Type B pancreatic cell (in vitro differentiated cells): Measurements from ENCODE around the gene DIS3. TPM values are rescaled to one million over a fixed set of nuclear protein-coding genes. Genes with fewer than 3 reads are reported as not detected.
"Not testable (repeated sequence)": the region's sequence is repeated elsewhere in the genome, so short reads cannot be mapped to it uniquely, and the experiment has no call there.

Experiments
- DNase-seq: peaks from one replicate; pipeline ENCODE4 v3.0.0; 2021; ENCODE audit warnings: mixed read lengths; ENCODE audit not compliant: unreplicated experiment; ENCODE audit errors: extremely low spot score
- H3K27ac Mint-ChIP-seq: 2 replicates; pipeline ENCODE4 v1.8.0; 2021; ENCODE audit warnings: mild to moderate bottlenecking, mixed read lengths
- H3K27me3 Mint-ChIP-seq: 2 replicates; pipeline ENCODE4 v1.8.0; 2021; ENCODE audit warnings: mixed read lengths
- H3K36me3 Mint-ChIP-seq: 2 replicates; pipeline ENCODE4 v1.8.0; 2021; ENCODE audit warnings: mixed read lengths
- H3K4me1 Mint-ChIP-seq: one replicate; pipeline ENCODE4 v1.8.0; 2021; ENCODE audit warnings: mixed read lengths; ENCODE audit not compliant: unreplicated experiment
- H3K4me3 Mint-ChIP-seq: 2 replicates; pipeline ENCODE4 v1.8.0; 2021; ENCODE audit warnings: mild to moderate bottlenecking, mixed read lengths
- H3K9me3 Mint-ChIP-seq: 2 replicates; pipeline ENCODE4 v1.8.0; 2021; ENCODE audit warnings: mixed read lengths
- CTCF ChIP-seq: fragments of 200-600 bp; sonication (generic); conservative IDR thresholded peaks from 2 replicates; pipeline ENCODE4 v1.5.0; 2021; ENCODE audit warnings: antibody characterized with exemption, mild to moderate bottlenecking
- total RNA-seq: library from RNA; stranded (reverse); gene quantifications from 2 replicates; pipeline ENCODE4 v1.2.1, GENCODE V29; 2021; ENCODE audit warnings: low replicate concordance

Gene DIS3
- total RNA-seq, 1 donor from 2014 or later = 41.7 TPM

- H3K27me3 Mint-ChIP-seq = no peaks in the 10 kb centered on the region
- H3K4me1 Mint-ChIP-seq = no peaks in the 10 kb centered on the region
- H3K4me3 Mint-ChIP-seq = no peak overlapping the region
- H3K36me3 Mint-ChIP-seq = peaks cover 39% of the 10 kb centered on the region
- DNase-seq = no peak
- peaks cover 8% of the 10 kb centered on the region for H3K9me3 Mint-ChIP-seq
- H3K27ac Mint-ChIP-seq = no peak overlapping the region
- no peak for TF ChIP-seq CTCF
These were observed 10.9 kb upstream of the DIS3 start for GRCh38 chr13:72792640-72793039.

- H3K27ac Mint-ChIP-seq = peak overlapping the region; percentile 7
- peaks cover 37% of the 10 kb centered on the region for H3K36me3 Mint-ChIP-seq
- H3K9me3 Mint-ChIP-seq = peaks cover 4% of the 10 kb centered on the region
- H3K27me3 Mint-ChIP-seq = no peaks in the 10 kb centered on the region
- H3K4me1 Mint-ChIP-seq = peaks cover 15% of the 10 kb centered on the region
- no peak overlapping the region for H3K4me3 Mint-ChIP-seq
- DNase-seq = no peak
- TF ChIP-seq CTCF = no peak
These were observed 7.1 kb upstream of the DIS3 start for GRCh38 chr13:72788831-72789230.

GRCh38 chr13:72784679-72785078, 3.0 kb upstream of the DIS3 start:
- H3K9me3 Mint-ChIP-seq, H3K27me3 Mint-ChIP-seq, H3K27ac Mint-ChIP-seq, DNase-seq: not testable (repeated sequence)
- Mint-ChIP-seq H3K4me3 (peak overlapping the region; percentile 60), H3K36me3 (peaks cover 25% of the 10 kb centered on the region), H3K4me1 (peaks cover 29% of the 10 kb centered on the region)

- Mint-ChIP-seq H3K9me3 (no peaks in the 10 kb centered on the region), H3K4me1 (peaks cover 29% of the 10 kb centered on the region), H3K36me3 (peaks cover 25% of the 10 kb centered on the region), H3K4me3 (peak overlapping the region; percentile 100), H3K27me3 (no peaks in the 10 kb centered on the region), H3K27ac (peak overlapping the region; percentile 98)
- no peak for DNase-seq
- TF ChIP-seq CTCF = no peak
These were observed 1.0 kb upstream of the DIS3 start for GRCh38 chr13:72782717-72783116.

- peaks cover 38% of the 10 kb centered on the region for H3K36me3 Mint-ChIP-seq
- DNase-seq = no peak
- no peaks in the 10 kb centered on the region for H3K27me3 Mint-ChIP-seq
- no peaks in the 10 kb centered on the region for H3K4me1 Mint-ChIP-seq
- H3K4me3 Mint-ChIP-seq = no peak overlapping the region
- no peak for TF ChIP-seq CTCF
- H3K9me3 Mint-ChIP-seq = no peaks in the 10 kb centered on the region
- H3K27ac Mint-ChIP-seq = no peak overlapping the region
These were observed 7.7 kb downstream of the DIS3 start for GRCh38 chr13:72774019-72774418.

GRCh38 chr13:72763411-72763810, 18.3 kb downstream of the DIS3 start:
- H3K36me3 Mint-ChIP-seq = peaks cover 43% of the 10 kb centered on the region

More at GRCh38 chr13:72763411-72763810, 18.3 kb downstream of the DIS3 start:
- H3K9me3 Mint-ChIP-seq = no peaks in the 10 kb centered on the region
- H3K27me3 Mint-ChIP-seq = no peaks in the 10 kb centered on the region
- no peak for TF ChIP-seq CTCF
- no peak overlapping the region for H3K4me3 Mint-ChIP-seq
- no peak for DNase-seq
- no peaks in the 10 kb centered on the region for H3K4me1 Mint-ChIP-seq
- H3K27ac Mint-ChIP-seq = no peak overlapping the region
